WTC11 (cell line): Measurements from ENCODE around the gene RAB5IF.

Source experiments
- ATF1 ChIP-seq: sonication (generic); formaldehyde crosslinking; IDR thresholded peaks from 2 replicates; pipeline ENCODE4 v1.8.1; 2023; ENCODE audit warnings: mild to moderate bottlenecking, moderate library complexity, missing genetic modification reagents
- CREB1 ChIP-seq: sonication (generic); formaldehyde crosslinking; IDR thresholded peaks from 2 replicates; pipeline ENCODE4 v1.8.0; 2023; ENCODE audit warnings: mild to moderate bottlenecking, missing genetic modification reagents
- GABPB1 ChIP-seq: sonication (generic); formaldehyde crosslinking; IDR thresholded peaks from 2 replicates; pipeline ENCODE4 v1.8.1; 2023; ENCODE audit warnings: mild to moderate bottlenecking, missing genetic modification reagents
- JUN ChIP-seq: sonication (generic); formaldehyde crosslinking; IDR thresholded peaks from 2 replicates; pipeline ENCODE4 v1.8.0; 2023; ENCODE audit warnings: mild to moderate bottlenecking, missing genetic modification reagents
- KAT7 ChIP-seq: sonication (generic); formaldehyde crosslinking; IDR thresholded peaks from 2 replicates; pipeline ENCODE4 v1.8.1; 2023; ENCODE audit warnings: missing genetic modification reagents, mild to moderate bottlenecking, borderline replicate concordance
- PRRX2 ChIP-seq: fragments of 250-450 bp; sonication (Bioruptor Pico); IDR thresholded peaks from 2 replicates; pipeline ENCODE4 v1.8.0; 2021; ENCODE audit warnings: mild to moderate bottlenecking
- SMAD3 ChIP-seq: sonication (generic); formaldehyde crosslinking; IDR thresholded peaks from 2 replicates; pipeline ENCODE4 v1.8.0; 2022; ENCODE audit warnings: missing genetic modification reagents, mild to moderate bottlenecking, borderline replicate concordance
- ZNF121 ChIP-seq: sonication (generic); formaldehyde crosslinking; IDR thresholded peaks from 2 replicates; pipeline ENCODE4 v1.8.0; 2023; ENCODE audit warnings: missing genetic modification reagents
- TF ChIP-seq, protein P1 (sequence below): fragments of 200-600 bp; IDR thresholded peaks from 2 replicates; pipeline ENCODE4 v1.8.0; 2022; ENCODE audit warnings: antibody characterized with exemption
- TF ChIP-seq, protein P2 (sequence below): sonication (generic); formaldehyde crosslinking; IDR thresholded peaks from 2 replicates; pipeline ENCODE4 v1.8.1; 2023; ENCODE audit warnings: mild to moderate bottlenecking, missing genetic modification reagents, moderate library complexity
- TF ChIP-seq, protein P3 (sequence below): sonication (generic); formaldehyde crosslinking; IDR thresholded peaks from 2 replicates; pipeline ENCODE4 v1.8.1; 2022; ENCODE audit warnings: low read depth, missing genetic modification reagents, borderline replicate concordance
- TF ChIP-seq, protein P4 (sequence below): sonication (generic); formaldehyde crosslinking; IDR thresholded peaks from 2 replicates; pipeline ENCODE4 v1.8.1; 2023; ENCODE audit warnings: mild to moderate bottlenecking, missing genetic modification reagents, moderate library complexity

DNA sequence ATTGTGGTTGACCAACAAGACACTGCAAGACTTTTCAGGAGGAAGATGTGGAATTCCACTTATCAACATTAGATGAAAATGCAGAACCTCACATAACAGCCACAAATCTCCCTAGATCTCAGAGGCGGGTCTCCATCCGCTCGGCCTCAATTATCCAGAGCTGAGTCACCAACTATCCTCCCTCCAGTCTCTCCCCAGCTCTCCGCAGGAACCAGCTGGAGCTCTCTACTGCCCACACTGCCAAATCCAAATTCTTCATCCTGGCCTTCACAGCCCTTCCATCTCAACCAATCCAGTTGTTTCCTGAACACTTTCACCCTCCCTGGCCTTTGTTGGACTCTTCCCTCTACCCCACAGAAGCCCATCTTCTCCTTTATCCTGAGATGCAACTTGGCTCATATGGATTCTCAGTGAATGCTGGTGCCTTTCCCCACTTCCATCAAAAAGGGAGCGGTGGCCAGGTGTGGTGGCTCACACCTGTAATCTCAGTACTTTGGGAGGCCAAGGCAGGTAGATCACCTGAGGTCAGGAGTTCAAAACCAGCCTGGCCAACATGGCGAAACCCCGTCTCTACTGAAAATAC, 35.6 kb upstream of the RAB5IF start:
- TF ChIP-seq, protein P1, sequence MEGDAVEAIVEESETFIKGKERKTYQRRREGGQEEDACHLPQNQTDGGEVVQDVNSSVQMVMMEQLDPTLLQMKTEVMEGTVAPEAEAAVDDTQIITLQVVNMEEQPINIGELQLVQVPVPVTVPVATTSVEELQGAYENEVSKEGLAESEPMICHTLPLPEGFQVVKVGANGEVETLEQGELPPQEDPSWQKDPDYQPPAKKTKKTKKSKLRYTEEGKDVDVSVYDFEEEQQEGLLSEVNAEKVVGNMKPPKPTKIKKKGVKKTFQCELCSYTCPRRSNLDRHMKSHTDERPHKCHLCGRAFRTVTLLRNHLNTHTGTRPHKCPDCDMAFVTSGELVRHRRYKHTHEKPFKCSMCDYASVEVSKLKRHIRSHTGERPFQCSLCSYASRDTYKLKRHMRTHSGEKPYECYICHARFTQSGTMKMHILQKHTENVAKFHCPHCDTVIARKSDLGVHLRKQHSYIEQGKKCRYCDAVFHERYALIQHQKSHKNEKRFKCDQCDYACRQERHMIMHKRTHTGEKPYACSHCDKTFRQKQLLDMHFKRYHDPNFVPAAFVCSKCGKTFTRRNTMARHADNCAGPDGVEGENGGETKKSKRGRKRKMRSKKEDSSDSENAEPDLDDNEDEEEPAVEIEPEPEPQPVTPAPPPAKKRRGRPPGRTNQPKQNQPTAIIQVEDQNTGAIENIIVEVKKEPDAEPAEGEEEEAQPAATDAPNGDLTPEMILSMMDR: no peak
- no peak for TF ChIP-seq JUN (CRISPR knock-in tag)
- no peak for TF ChIP-seq SMAD3
- TF ChIP-seq KAT7 (CRISPR knock-in tag): no peak
- TF ChIP-seq PRRX2 (CRISPR knock-in tag): no peak
- no peak for TF ChIP-seq ZNF121 (CRISPR knock-in tag)
- TF ChIP-seq GABPB1 (CRISPR knock-in tag): no peak
- no peak for TF ChIP-seq CREB1
- TF ChIP-seq ATF1 (CRISPR knock-in tag): no peak
- TF ChIP-seq, protein P2, sequence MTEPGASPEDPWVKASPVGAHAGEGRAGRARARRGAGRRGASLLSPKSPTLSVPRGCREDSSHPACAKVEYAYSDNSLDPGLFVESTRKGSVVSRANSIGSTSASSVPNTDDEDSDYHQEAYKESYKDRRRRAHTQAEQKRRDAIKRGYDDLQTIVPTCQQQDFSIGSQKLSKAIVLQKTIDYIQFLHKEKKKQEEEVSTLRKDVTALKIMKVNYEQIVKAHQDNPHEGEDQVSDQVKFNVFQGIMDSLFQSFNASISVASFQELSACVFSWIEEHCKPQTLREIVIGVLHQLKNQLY (CRISPR knock-in tag): no peak
- TF ChIP-seq, protein P3, sequence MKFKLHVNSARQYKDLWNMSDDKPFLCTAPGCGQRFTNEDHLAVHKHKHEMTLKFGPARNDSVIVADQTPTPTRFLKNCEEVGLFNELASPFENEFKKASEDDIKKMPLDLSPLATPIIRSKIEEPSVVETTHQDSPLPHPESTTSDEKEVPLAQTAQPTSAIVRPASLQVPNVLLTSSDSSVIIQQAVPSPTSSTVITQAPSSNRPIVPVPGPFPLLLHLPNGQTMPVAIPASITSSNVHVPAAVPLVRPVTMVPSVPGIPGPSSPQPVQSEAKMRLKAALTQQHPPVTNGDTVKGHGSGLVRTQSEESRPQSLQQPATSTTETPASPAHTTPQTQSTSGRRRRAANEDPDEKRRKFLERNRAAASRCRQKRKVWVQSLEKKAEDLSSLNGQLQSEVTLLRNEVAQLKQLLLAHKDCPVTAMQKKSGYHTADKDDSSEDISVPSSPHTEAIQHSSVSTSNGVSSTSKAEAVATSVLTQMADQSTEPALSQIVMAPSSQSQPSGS (CRISPR knock-in tag): no peak
- TF ChIP-seq, protein P4, sequence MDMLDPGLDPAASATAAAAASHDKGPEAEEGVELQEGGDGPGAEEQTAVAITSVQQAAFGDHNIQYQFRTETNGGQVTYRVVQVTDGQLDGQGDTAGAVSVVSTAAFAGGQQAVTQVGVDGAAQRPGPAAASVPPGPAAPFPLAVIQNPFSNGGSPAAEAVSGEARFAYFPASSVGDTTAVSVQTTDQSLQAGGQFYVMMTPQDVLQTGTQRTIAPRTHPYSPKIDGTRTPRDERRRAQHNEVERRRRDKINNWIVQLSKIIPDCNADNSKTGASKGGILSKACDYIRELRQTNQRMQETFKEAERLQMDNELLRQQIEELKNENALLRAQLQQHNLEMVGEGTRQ: no peak
